Osteocyte (in vitro differentiated cells): Measurements from ENCODE around the gene GIMAP8. TPM values are rescaled to one million over a fixed set of nuclear protein-coding genes. Genes with fewer than 3 reads are reported as not detected.

Experiments
- DNase-seq: peaks from one replicate; pipeline ENCODE4 v3.0.0; 2021; ENCODE audit warnings: mixed read lengths; ENCODE audit not compliant: unreplicated experiment; ENCODE audit errors: extremely low spot score
- H3K27ac Mint-ChIP-seq: one replicate; pipeline ENCODE4 v1.8.0; 2021; ENCODE audit warnings: mild to moderate bottlenecking, mixed read lengths; ENCODE audit not compliant: unreplicated experiment
- H3K27me3 Mint-ChIP-seq: one replicate; pipeline ENCODE4 v1.8.0; 2021; ENCODE audit warnings: mixed read lengths; ENCODE audit not compliant: unreplicated experiment
- H3K36me3 Mint-ChIP-seq: one replicate; pipeline ENCODE4 v1.8.0; 2021; ENCODE audit warnings: mixed read lengths; ENCODE audit not compliant: unreplicated experiment
- H3K4me1 Mint-ChIP-seq: one replicate; pipeline ENCODE4 v1.8.0; 2021; ENCODE audit warnings: mixed read lengths; ENCODE audit not compliant: unreplicated experiment
- H3K4me3 Mint-ChIP-seq: one replicate; pipeline ENCODE4 v1.8.0; 2021; ENCODE audit warnings: mild to moderate bottlenecking, moderate library complexity, mixed read lengths; ENCODE audit not compliant: unreplicated experiment
- H3K9me3 Mint-ChIP-seq: one replicate; pipeline ENCODE4 v1.8.0; 2021; ENCODE audit warnings: mixed read lengths; ENCODE audit not compliant: unreplicated experiment
- total RNA-seq: library from RNA; stranded (reverse); gene quantifications from 2 replicates; pipeline ENCODE4 v1.2.1, GENCODE V29; 2021
- TF ChIP-seq, protein P1 (sequence below): fragments of 200-600 bp; sonication (generic); IDR thresholded peaks from 2 replicates; pipeline ENCODE4 v1.5.0; 2021; ENCODE audit warnings: antibody characterized with exemption, mild to moderate bottlenecking, moderate library complexity

Gene GIMAP8
- total RNA-seq, 1 donor from 2014 or later: not detected

DNA sequence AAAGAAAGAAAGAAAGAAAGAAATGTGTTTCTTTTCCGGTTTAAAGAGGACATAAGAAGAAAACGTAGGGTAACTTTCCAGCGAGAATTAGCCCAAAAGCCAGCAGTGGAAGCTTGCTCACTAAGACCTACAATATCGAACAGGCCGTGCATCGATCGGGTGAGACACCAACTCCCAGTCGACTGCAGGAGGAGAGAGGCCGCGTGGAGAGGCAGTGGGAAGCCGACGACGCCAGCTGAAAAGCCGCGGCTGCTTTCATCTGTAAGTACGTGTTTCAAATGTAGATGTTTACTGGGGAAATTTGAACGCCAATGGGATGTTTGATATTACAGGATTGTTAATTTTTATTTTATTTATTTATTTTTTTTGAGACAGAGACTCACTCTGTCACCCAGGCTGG is 28.6 kb upstream of the GIMAP8 start:
- Mint-ChIP-seq H3K9me3 (no peaks in the 10 kb centered on the region), H3K4me3 (no peak overlapping the region), H3K4me1 (peaks cover 4% of the 10 kb centered on the region), H3K36me3 (no peaks in the 10 kb centered on the region), H3K27me3 (peaks cover 18% of the 10 kb centered on the region), H3K27ac (no peak overlapping the region)
- TF ChIP-seq, protein P1, sequence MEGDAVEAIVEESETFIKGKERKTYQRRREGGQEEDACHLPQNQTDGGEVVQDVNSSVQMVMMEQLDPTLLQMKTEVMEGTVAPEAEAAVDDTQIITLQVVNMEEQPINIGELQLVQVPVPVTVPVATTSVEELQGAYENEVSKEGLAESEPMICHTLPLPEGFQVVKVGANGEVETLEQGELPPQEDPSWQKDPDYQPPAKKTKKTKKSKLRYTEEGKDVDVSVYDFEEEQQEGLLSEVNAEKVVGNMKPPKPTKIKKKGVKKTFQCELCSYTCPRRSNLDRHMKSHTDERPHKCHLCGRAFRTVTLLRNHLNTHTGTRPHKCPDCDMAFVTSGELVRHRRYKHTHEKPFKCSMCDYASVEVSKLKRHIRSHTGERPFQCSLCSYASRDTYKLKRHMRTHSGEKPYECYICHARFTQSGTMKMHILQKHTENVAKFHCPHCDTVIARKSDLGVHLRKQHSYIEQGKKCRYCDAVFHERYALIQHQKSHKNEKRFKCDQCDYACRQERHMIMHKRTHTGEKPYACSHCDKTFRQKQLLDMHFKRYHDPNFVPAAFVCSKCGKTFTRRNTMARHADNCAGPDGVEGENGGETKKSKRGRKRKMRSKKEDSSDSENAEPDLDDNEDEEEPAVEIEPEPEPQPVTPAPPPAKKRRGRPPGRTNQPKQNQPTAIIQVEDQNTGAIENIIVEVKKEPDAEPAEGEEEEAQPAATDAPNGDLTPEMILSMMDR: no peak
- no peak for DNase-seq

DNA sequence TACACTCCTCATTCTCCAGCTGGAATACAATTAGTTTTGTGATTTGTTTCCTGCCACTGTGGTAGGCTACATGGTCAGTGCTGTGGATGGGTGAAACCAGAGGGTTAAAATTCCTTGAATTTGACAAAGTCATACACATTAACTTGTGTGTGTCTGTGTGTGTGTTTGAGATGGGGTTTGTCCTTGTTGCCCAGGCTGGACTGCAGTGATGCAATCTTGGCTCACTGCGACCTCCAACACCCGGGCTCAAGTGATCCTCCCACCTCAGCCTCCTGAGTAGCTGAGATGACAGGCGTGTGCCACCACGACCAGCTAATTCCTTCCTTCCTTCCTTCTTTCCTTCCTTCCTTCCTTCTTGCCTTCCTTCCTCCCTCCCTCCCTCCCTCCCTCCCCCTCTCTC is 24.8 kb upstream of the GIMAP8 start:
- H3K4me3 Mint-ChIP-seq: no peak overlapping the region
- no peaks in the 10 kb centered on the region for H3K36me3 Mint-ChIP-seq
- TF ChIP-seq, protein P1: no peak
- peaks cover 26% of the 10 kb centered on the region for H3K4me1 Mint-ChIP-seq
- H3K9me3 Mint-ChIP-seq: no peaks in the 10 kb centered on the region
- DNase-seq: no peak
- peaks cover 12% of the 10 kb centered on the region for H3K27me3 Mint-ChIP-seq
- no peak overlapping the region for H3K27ac Mint-ChIP-seq

DNA sequence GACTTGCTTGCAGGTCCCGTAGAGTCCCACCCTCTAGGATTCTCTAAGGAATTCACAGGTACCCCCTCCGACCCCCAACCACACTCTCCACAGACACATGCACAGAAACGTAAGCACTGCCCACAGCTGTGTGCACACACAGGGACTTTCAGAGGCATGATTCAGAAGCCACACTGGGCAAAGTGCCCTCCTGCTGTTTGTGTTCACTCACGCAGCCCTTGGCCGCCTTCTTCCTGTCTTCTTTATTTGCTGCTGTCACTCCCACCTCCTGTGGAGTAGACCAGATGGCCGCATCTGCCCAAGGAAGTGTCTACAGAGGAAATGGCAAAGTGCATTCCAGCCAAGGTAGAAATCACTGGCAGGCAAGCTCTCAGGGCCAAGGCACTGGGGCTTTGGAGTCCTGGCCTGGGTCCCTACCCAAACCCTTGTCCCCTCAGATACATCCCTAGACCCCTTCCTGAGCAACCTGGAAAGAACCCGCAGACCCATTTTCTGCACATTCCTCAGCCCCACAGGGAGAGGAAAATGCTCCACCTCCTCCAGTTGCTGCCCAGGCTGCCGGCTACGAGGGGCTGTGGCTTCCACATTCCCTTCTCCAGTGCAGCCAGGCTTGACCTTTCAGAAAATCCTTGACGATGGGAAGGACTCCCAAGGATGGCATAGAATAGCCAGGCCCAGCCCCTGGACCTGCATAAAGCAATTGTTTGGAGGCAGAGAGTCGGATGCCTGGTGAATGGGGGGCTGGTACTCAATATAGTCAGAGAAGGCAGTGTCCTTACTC is 21.6 kb upstream of the GIMAP8 start:
- Mint-ChIP-seq H3K36me3 (no peaks in the 10 kb centered on the region), H3K27me3 (peaks cover 3% of the 10 kb centered on the region), H3K4me1 (peaks cover 21% of the 10 kb centered on the region), H3K4me3 (peak overlapping the region; percentile 14), H3K27ac (peak overlapping the region; percentile 63), H3K9me3 (no peaks in the 10 kb centered on the region)
- DNase-seq: peak; percentile 85
- TF ChIP-seq, protein P1: no peak

DNA sequence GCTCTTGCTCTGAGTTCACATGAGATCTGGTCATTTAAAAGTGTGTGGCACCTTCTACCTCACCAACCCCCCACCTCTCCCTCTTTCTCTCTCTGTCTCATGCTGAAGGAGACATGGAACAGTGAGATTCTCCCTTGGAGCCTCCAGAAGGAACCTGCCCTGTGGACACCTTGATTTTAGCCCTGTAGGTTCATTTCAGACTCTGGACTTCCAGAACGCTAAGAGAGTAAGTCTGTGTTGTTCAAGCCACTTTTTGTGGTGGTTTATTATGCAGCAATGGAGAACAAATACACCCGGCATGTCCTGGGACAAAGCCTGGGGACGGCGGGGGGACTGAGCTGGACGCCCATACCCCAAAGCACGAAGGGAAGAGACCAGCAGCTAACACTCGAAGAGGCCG is 20.7 kb upstream of the GIMAP8 start:
- TF ChIP-seq, protein P1: no peak
- Mint-ChIP-seq H3K36me3 (no peaks in the 10 kb centered on the region), H3K4me1 (peaks cover 21% of the 10 kb centered on the region), H3K4me3 (no peak overlapping the region), H3K9me3 (no peaks in the 10 kb centered on the region), H3K27ac (no peak overlapping the region), H3K27me3 (peaks cover 3% of the 10 kb centered on the region)
- DNase-seq: no peak

DNA sequence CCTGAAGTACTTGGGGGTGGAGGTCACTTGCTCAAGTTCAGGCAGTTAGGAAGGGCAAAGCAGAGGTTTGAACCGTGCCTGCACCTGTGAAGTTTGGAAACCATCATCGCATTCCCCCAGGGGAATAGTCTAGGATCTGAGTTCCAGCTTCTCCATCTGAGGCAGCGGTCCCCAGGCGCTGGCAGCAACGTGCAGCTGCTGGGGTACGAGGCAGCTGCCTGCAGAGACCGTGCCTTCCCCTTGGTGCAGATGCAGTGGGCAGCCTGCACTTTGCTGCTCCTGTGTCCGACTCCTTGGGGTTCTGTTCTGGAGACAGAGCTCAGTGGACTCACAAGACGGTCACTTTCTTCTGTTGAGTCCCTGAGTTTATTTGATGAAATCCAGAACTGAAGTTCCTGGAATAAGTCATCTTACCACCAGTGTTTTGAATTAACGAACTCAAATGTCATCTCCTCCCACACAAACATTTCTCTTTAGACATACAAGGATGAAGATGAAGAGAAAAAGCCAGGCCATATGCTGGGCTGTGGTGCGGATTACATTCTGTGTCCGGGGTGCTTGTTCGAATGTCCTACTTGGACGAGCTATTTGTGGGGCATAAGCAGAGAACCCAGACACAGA is 19.9 kb upstream of the GIMAP8 start:
- Mint-ChIP-seq H3K9me3 (no peaks in the 10 kb centered on the region), H3K4me3 (no peak overlapping the region), H3K4me1 (peaks cover 21% of the 10 kb centered on the region), H3K27ac (no peak overlapping the region), H3K36me3 (no peaks in the 10 kb centered on the region), H3K27me3 (no peaks in the 10 kb centered on the region)
- TF ChIP-seq, protein P1: no peak
- DNase-seq: peak; percentile 65
